Osteocyte (in vitro differentiated cells): Measurements from ENCODE around the gene ZMPSTE24. TPM values are rescaled to one million over a fixed set of nuclear protein-coding genes. Genes with fewer than 3 reads are reported as not detected.
A peak's percentile ranks its signal among the peaks of the same experiment; 100 is the strongest.

Source experiments
- DNase-seq: peaks from one replicate; pipeline ENCODE4 v3.0.0; 2021; ENCODE audit warnings: mixed read lengths; ENCODE audit not compliant: unreplicated experiment; ENCODE audit errors: extremely low spot score
- H3K27ac Mint-ChIP-seq: one replicate; pipeline ENCODE4 v1.8.0; 2021; ENCODE audit warnings: mild to moderate bottlenecking, mixed read lengths; ENCODE audit not compliant: unreplicated experiment
- H3K27me3 Mint-ChIP-seq: one replicate; pipeline ENCODE4 v1.8.0; 2021; ENCODE audit warnings: mixed read lengths; ENCODE audit not compliant: unreplicated experiment
- H3K36me3 Mint-ChIP-seq: one replicate; pipeline ENCODE4 v1.8.0; 2021; ENCODE audit warnings: mixed read lengths; ENCODE audit not compliant: unreplicated experiment
- H3K4me1 Mint-ChIP-seq: one replicate; pipeline ENCODE4 v1.8.0; 2021; ENCODE audit warnings: mixed read lengths; ENCODE audit not compliant: unreplicated experiment
- H3K4me3 Mint-ChIP-seq: one replicate; pipeline ENCODE4 v1.8.0; 2021; ENCODE audit warnings: mild to moderate bottlenecking, moderate library complexity, mixed read lengths; ENCODE audit not compliant: unreplicated experiment
- H3K9me3 Mint-ChIP-seq: one replicate; pipeline ENCODE4 v1.8.0; 2021; ENCODE audit warnings: mixed read lengths; ENCODE audit not compliant: unreplicated experiment
- total RNA-seq: library from RNA; stranded (reverse); gene quantifications from 2 replicates; pipeline ENCODE4 v1.2.1, GENCODE V29; 2021
- TF ChIP-seq, protein P1 (sequence below): fragments of 200-600 bp; sonication (generic); IDR thresholded peaks from 2 replicates; pipeline ENCODE4 v1.5.0; 2021; ENCODE audit warnings: antibody characterized with exemption, mild to moderate bottlenecking, moderate library complexity

ZMPSTE24 gene
- total RNA-seq, 1 donor from 2014 or later: 43.4 TPM

DNA sequence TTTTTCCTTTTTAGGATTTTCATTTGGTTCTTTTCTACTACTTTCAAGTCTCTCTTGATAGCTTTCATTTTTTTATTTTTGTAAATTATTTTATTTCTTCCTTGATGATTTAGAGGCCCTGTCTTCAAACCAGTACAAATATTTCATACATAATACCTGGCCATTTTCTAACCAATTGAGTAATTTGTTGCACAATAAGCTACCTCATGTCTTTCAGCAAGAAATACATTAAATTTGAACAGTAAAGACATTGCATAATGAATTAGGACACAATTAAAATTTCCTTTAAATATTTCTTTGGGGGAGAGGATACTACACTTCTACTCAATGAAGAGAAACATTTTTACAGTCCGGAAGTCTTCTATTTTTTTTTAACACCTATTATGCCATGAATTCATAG is 74.7 kb downstream of the ZMPSTE24 start:
- H3K4me1 Mint-ChIP-seq: no peaks in the 10 kb centered on the region
- TF ChIP-seq, protein P1, sequence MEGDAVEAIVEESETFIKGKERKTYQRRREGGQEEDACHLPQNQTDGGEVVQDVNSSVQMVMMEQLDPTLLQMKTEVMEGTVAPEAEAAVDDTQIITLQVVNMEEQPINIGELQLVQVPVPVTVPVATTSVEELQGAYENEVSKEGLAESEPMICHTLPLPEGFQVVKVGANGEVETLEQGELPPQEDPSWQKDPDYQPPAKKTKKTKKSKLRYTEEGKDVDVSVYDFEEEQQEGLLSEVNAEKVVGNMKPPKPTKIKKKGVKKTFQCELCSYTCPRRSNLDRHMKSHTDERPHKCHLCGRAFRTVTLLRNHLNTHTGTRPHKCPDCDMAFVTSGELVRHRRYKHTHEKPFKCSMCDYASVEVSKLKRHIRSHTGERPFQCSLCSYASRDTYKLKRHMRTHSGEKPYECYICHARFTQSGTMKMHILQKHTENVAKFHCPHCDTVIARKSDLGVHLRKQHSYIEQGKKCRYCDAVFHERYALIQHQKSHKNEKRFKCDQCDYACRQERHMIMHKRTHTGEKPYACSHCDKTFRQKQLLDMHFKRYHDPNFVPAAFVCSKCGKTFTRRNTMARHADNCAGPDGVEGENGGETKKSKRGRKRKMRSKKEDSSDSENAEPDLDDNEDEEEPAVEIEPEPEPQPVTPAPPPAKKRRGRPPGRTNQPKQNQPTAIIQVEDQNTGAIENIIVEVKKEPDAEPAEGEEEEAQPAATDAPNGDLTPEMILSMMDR: no peak
- peaks cover 2% of the 10 kb centered on the region for H3K36me3 Mint-ChIP-seq
- no peak overlapping the region for H3K27ac Mint-ChIP-seq
- H3K27me3 Mint-ChIP-seq: peaks cover 40% of the 10 kb centered on the region
- no peak overlapping the region for H3K4me3 Mint-ChIP-seq
- no peak for DNase-seq
- no peaks in the 10 kb centered on the region for H3K9me3 Mint-ChIP-seq

DNA sequence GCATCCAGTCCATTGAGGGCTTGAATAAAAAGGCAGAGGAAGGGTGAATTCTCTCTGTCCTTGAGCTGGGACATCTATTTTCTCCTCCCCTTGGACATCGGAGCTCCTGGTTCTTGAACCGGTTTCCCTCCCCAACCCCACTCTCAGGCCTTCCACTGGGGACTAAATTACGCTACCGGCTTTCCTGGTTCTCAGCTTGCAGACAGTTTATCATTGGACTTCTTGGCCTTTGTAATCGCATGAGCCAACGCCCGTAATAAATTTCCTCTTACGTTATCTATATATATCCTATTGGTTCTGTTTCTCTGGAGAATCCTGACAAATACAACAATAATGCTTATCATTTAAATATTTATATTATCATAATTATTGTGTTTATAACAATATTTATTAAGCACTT is 79.4 kb downstream of the ZMPSTE24 start:
- H3K9me3 Mint-ChIP-seq: peaks cover 8% of the 10 kb centered on the region
- H3K27me3 Mint-ChIP-seq: peaks cover 36% of the 10 kb centered on the region
- H3K4me1 Mint-ChIP-seq: peaks cover 1% of the 10 kb centered on the region
- H3K4me3 Mint-ChIP-seq: no peak overlapping the region
- DNase-seq: no peak
- H3K36me3 Mint-ChIP-seq: peaks cover 2% of the 10 kb centered on the region
- no peak overlapping the region for H3K27ac Mint-ChIP-seq
- TF ChIP-seq, protein P1: no peak

DNA sequence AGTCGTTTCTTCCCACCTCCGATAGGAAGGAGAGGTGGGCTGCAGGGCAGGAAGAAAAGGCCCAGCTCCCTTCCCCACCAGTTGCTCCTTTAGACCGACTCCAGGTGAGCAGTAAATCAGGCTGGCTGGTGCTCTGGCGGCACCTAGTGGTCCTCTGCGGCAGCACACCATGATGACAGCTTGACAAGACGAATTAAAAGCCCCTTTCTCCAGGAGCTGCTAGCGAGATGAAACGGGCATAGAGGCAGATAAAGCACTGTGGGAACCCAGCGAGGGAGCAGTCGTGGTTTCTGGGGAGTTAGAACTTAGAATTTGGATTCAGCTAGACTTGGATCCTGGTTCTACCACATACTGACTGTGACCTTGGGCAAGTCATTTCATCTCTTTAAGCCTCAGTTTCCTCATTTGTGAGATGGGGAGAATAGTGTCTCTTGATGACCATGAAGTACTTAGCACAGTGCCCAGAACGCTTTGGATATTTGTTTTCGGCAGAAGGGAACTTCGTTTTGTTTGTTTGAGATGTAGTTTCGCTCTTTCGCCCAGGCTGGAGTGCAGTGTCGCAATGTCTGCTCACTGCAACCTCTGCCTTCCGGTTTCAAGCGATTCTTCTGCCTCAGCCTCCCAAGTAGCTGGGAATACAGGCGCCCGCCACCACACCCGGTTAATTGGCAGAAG is 80.8 kb downstream of the ZMPSTE24 start:
- peaks cover 8% of the 10 kb centered on the region for H3K9me3 Mint-ChIP-seq
- DNase-seq: peak; percentile 93
- no peaks in the 10 kb centered on the region for H3K36me3 Mint-ChIP-seq
- H3K4me3 Mint-ChIP-seq: no peak overlapping the region
- H3K4me1 Mint-ChIP-seq: peaks cover 1% of the 10 kb centered on the region
- no peak overlapping the region for H3K27ac Mint-ChIP-seq
- peaks cover 38% of the 10 kb centered on the region for H3K27me3 Mint-ChIP-seq
- TF ChIP-seq, protein P1: peak; percentile 99

DNA sequence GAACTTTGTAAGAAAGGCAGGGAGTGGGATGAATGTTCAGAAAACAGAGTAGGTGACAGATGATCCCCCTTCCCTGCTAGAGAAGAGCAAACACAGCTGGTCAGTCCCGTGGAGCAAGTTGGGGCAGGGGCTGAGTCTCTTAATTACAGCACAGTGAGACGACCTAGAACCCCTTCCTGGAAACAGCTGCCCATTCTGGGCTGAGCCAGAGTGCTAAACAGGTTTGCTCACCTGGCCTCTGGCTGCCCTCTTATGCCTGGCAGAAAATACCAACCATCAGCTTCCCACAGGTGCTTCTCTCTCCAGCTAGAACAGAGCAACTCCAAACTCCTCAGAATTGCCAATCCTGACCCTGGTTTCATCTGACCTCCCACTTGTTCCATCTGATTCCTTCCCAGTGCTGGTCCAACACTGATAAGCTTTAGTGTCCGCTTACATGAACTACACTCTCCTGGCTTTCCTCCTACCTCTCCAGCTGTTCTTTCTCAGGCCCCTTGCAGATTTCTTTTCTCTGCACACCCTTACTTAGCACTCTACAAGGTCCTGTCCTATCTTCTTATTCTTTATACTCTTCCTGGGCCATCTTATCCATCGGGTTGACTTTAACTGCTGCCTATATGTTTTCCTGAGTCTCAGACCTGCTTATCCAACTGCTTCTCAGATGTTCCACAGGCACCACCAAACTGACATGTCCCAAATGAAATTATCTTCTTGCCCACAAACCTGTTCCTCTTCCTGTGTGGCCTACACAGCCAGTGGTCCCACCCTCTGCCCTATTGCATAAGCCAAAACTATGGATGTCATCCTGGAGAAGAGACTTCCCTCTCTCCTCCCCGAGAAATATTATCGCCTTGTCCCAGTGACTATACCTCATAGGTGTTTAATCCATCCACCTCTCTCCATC is 81.6 kb downstream of the ZMPSTE24 start:
- DNase-seq: no peak
- peaks cover 8% of the 10 kb centered on the region for H3K9me3 Mint-ChIP-seq
- H3K36me3 Mint-ChIP-seq: no peaks in the 10 kb centered on the region
- no peak overlapping the region for H3K27ac Mint-ChIP-seq
- no peak overlapping the region for H3K4me3 Mint-ChIP-seq
- TF ChIP-seq, protein P1: no peak
- peaks cover 36% of the 10 kb centered on the region for H3K27me3 Mint-ChIP-seq
- peaks cover 1% of the 10 kb centered on the region for H3K4me1 Mint-ChIP-seq
